ENCODE measurements around the gene ARHGAP15. TPM values are rescaled to one million over a fixed set of nuclear protein-coding genes. Genes with fewer than 3 reads are reported as not detected.
A peak's percentile ranks its signal among the peaks of the same experiment; 100 is the strongest.
"Not testable (repeated sequence)": the region's sequence is repeated elsewhere in the genome, so short reads cannot be mapped to it uniquely, and the experiment has no call there.

Gene ARHGAP15
- total RNA-seq, 1 donor from 2014 or later: not detected

DNA sequence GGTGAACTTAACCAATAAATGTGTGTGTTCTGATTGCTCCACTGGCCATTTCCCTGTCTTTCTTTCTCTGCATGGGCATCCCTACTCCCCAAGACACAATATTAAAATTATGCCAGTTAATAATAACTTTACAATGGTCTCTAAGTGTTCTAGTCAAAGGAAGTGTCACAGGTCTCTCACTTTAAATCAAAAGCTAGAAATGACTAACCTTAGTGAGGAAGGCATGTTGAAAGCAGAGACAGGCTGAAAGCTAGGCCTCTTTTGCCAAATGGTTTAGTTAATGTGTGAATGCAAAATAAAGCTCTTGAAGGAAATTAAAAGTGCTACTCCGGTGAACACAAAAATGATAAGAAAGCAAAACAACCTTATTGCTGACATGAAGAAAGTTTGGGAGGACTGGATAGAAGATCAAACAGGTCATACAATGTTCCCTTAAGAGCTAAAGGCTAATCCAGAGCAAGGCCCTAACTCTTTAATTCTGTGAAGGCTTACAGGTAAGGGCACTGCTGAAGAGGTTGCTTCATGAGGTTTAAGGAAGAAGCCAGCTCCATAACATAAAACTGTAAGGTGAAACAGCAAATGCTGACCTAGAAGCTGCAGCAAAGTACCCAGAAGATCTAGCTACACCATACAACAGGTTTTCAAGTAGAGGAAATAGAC is 44.0 kb upstream of the ARHGAP15 start:
- H3K36me3 Mint-ChIP-seq (ENCODE audit: unreplicated experiment): no peaks in the 10 kb centered on the region
- no peaks in the 10 kb centered on the region for H3K9me3 Mint-ChIP-seq (ENCODE audit: unreplicated experiment)
- H3K4me3 Mint-ChIP-seq (ENCODE audit: unreplicated experiment): no peak overlapping the region
- no peaks in the 10 kb centered on the region for H3K27me3 Mint-ChIP-seq (ENCODE audit: unreplicated experiment)
- no peak overlapping the region for H3K27ac Mint-ChIP-seq (ENCODE audit: unreplicated experiment)
- no peak for DNase-seq
- TF ChIP-seq, protein P1, sequence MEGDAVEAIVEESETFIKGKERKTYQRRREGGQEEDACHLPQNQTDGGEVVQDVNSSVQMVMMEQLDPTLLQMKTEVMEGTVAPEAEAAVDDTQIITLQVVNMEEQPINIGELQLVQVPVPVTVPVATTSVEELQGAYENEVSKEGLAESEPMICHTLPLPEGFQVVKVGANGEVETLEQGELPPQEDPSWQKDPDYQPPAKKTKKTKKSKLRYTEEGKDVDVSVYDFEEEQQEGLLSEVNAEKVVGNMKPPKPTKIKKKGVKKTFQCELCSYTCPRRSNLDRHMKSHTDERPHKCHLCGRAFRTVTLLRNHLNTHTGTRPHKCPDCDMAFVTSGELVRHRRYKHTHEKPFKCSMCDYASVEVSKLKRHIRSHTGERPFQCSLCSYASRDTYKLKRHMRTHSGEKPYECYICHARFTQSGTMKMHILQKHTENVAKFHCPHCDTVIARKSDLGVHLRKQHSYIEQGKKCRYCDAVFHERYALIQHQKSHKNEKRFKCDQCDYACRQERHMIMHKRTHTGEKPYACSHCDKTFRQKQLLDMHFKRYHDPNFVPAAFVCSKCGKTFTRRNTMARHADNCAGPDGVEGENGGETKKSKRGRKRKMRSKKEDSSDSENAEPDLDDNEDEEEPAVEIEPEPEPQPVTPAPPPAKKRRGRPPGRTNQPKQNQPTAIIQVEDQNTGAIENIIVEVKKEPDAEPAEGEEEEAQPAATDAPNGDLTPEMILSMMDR (IDR thresholded peaks at IDR 0.05; ENCODE audit: partially characterized antibody, unreplicated experiment): no peak
- H3K4me1 Mint-ChIP-seq (ENCODE audit: low read depth, unreplicated experiment): no peaks in the 10 kb centered on the region

DNA sequence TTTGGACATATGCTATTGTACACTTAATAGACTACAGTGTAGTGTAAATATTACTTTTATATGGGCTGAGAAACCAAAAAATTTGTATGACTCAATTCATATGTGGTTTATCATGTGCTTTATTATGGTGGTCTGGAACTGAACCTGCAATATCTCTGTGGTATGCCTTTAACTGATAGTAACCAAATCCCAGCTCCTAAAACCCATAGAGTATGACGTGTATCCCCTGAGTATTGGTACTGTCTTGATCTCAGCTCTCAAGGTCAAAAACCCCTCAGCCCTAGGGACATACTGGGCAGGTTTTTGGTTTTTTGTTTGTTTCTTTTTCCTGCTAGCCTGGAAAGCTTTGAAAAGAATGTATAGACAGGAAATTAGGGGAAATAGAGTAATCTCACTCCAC is 42.2 kb upstream of the ARHGAP15 start:
- H3K27me3 Mint-ChIP-seq (ENCODE audit: unreplicated experiment): no peaks in the 10 kb centered on the region
- no peak overlapping the region for H3K27ac Mint-ChIP-seq (ENCODE audit: unreplicated experiment)
- no peaks in the 10 kb centered on the region for H3K9me3 Mint-ChIP-seq (ENCODE audit: unreplicated experiment)
- no peaks in the 10 kb centered on the region for H3K36me3 Mint-ChIP-seq (ENCODE audit: unreplicated experiment)
- H3K4me3 Mint-ChIP-seq (ENCODE audit: unreplicated experiment): no peak overlapping the region
- TF ChIP-seq, protein P1 (IDR thresholded peaks at IDR 0.05; ENCODE audit: partially characterized antibody, unreplicated experiment): no peak
- DNase-seq: no peak
- H3K4me1 Mint-ChIP-seq (ENCODE audit: low read depth, unreplicated experiment): no peaks in the 10 kb centered on the region

DNA sequence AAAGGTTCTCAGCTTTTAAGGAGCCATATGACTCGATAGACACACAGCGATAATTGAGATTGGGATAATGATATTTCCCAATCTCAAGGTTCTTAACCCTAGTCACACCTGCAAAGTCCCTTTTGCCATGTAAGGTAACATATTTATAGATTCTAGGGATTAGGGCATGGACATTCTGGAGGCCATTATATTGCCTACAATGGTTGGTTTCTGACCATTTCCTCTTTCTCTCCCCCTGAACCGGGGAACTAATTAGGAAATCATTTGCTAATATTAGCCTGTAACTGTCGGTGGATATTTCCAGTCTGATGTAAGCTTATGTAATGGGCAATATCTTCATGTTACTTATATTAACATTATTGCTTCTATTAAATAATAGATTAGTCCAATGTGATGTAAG is 40.8 kb upstream of the ARHGAP15 start:
- H3K27me3 Mint-ChIP-seq (ENCODE audit: unreplicated experiment): no peaks in the 10 kb centered on the region
- no peaks in the 10 kb centered on the region for H3K9me3 Mint-ChIP-seq (ENCODE audit: unreplicated experiment)
- no peaks in the 10 kb centered on the region for H3K4me1 Mint-ChIP-seq (ENCODE audit: low read depth, unreplicated experiment)
- DNase-seq: no peak
- H3K4me3 Mint-ChIP-seq (ENCODE audit: unreplicated experiment): no peak overlapping the region
- no peaks in the 10 kb centered on the region for H3K36me3 Mint-ChIP-seq (ENCODE audit: unreplicated experiment)
- H3K27ac Mint-ChIP-seq (ENCODE audit: unreplicated experiment): no peak overlapping the region
- TF ChIP-seq, protein P1 (IDR thresholded peaks at IDR 0.05; ENCODE audit: partially characterized antibody, unreplicated experiment): no peak

DNA sequence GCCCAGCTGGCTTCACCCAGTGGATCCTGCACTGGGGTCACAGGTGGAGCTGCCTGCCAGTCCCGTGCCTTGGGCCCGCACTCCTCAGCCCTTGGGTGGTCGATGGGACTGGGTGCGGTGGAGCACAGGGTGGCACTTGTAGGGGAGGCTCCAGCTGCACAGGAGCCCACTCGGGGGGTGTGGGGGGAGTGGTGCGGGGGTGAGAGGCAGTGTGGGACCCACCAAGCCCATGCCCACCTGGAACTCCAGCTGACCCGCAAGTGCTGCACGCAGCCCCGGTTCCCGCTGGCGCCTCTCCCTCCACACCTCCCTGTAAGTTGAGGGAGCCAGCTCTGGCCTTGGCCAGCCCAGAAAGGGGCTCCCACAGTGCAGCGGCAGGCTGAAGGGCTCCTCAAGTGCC is 39.7 kb upstream of the ARHGAP15 start:
- DNase-seq; H3K9me3 Mint-ChIP-seq (ENCODE audit: unreplicated experiment); H3K4me1 Mint-ChIP-seq (ENCODE audit: low read depth, unreplicated experiment); H3K4me3 Mint-ChIP-seq (ENCODE audit: unreplicated experiment); H3K27ac Mint-ChIP-seq (ENCODE audit: unreplicated experiment); H3K36me3 Mint-ChIP-seq (ENCODE audit: unreplicated experiment); H3K27me3 Mint-ChIP-seq (ENCODE audit: unreplicated experiment): not testable (repeated sequence)

DNA sequence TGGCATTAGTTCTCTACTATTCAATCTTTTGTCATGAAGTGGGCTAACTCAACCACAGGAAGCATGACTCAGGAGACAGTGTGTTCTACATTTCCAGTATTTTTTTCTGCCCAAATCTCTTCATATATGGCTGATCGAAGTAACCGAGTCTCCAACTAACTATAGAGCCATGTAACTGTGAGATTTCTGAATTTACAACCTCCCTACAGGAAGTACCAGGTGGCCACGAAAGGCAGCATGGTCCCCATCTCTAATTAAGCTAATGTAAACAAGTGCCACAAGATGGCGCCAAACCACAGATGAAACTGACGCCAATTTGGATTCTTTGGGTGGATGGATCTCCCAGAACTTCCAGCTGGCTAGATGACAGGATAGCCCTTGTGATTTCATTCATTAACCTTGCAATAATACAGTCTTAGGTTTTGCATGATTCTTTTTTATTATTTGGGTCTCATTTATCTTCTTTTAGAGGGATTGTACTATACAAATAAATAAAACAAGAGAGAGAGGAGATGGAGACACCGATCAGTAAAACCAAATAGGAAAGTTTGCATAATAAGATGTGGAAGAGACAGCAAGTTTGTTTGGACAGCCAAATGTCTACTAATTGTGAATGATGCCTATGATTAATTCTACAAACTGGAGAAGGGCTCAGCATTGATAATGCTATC is 18.3 kb upstream of the ARHGAP15 start:
- no peaks in the 10 kb centered on the region for H3K36me3 Mint-ChIP-seq (ENCODE audit: unreplicated experiment)
- H3K9me3 Mint-ChIP-seq (ENCODE audit: unreplicated experiment): no peaks in the 10 kb centered on the region
- no peak overlapping the region for H3K4me3 Mint-ChIP-seq (ENCODE audit: unreplicated experiment)
- no peaks in the 10 kb centered on the region for H3K27me3 Mint-ChIP-seq (ENCODE audit: unreplicated experiment)
- no peaks in the 10 kb centered on the region for H3K4me1 Mint-ChIP-seq (ENCODE audit: low read depth, unreplicated experiment)
- TF ChIP-seq, protein P1 (IDR thresholded peaks at IDR 0.05; ENCODE audit: partially characterized antibody, unreplicated experiment): peak; percentile 77
- DNase-seq: peak; percentile 54
- H3K27ac Mint-ChIP-seq (ENCODE audit: unreplicated experiment): no peak overlapping the region

Data from glutamatergic neuron (in vitro differentiated cells).